ENCODE results near the gene KRTAP12-3. TPM values are rescaled to one million over a fixed set of nuclear protein-coding genes. Genes with fewer than 3 reads are reported as not detected.
A peak's percentile ranks its signal among the peaks of the same experiment; 100 is the strongest.
"Not testable (repeated sequence)": the region's sequence is repeated elsewhere in the genome, so short reads cannot be mapped to it uniquely, and the experiment has no call there.

Gene KRTAP12-3
- total RNA-seq, 1 experiment from 2014 or later, result not detected

GRCh38 chr21:44650265-44650972 lies 7.3 kb upstream of the KRTAP12-3 start:
- DNase-seq (ENCODE audit: low read depth), result no peak

DNA sequence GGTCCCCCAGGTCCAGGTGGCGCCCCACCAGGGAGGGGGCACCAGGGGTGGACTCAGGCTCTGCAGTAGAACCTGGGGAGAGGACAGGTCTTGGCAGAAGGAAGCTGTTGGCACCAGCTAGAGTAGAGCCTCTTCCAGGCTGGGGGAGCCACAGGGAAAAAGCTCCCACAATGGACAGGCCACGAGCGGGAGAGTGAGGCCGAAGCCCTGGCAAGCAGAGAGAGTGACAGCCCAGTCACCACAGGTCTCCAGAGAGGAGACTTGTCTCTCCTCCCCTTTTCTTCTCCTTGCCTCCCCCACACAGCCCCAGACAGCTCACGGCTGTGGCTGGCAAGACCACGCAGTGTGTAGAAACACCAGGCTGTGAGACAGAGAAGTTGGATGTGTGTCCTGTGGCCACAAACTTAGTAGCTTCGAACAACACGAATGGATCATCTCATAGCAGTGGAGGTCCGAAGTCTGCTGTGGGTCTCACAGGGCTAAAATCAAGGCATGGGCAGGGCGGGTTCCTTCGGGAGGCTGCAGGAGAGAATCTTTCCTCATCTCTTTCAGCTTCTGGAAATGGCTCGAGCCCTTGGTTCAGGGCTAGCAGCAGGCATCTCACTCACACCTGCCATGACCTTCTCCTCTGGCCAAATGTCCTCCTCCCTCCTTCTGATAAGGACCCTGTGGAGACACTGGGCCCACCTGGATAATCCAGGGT lies 6.6 kb upstream of the KRTAP12-3 start:
- no peak for DNase-seq (ENCODE audit: low read depth)

GRCh38 chr21:44653123-44653522 lies 4.6 kb upstream of the KRTAP12-3 start:
- peak; percentile 24 for DNase-seq (ENCODE audit: low read depth)

GRCh38 chr21:44653656-44654575 lies 3.8 kb upstream of the KRTAP12-3 start:
- no peak for DNase-seq (ENCODE audit: low read depth)

GRCh38 chr21:44654576-44655175 lies 3.1 kb upstream of the KRTAP12-3 start, which contains the start of gene KRTAP12-4:
KRTAP12-4 (minus strand) TSS chr21:44654659; CDS start chr21:44654614, 45 bp downstream.
- no peak for DNase-seq (ENCODE audit: low read depth)

DNA sequence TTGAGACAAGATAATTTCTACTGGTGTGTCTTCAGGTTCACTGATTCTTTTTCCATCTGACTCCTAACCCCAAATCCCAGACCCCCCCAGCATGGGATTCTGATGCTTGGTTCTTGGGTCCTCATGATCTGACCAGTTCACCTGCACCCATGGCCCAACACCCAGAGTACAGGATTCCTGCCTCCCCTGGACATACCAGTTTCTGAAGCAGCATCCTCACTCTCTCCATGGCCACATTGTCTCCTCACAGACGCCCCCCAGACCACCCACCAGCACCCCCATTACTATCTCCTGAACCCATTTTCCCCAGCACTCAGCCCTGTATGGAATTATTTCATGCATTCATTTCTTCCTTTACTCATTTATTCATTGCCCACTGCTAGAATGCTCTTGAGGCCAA lies 864 bp upstream of the KRTAP12-3 start:
- DNase-seq (ENCODE audit: low read depth), result no peak

GRCh38 chr21:44658541-44658910 lies 794 bp downstream of the KRTAP12-3 start:
- no peak for DNase-seq (ENCODE audit: low read depth)

DNA sequence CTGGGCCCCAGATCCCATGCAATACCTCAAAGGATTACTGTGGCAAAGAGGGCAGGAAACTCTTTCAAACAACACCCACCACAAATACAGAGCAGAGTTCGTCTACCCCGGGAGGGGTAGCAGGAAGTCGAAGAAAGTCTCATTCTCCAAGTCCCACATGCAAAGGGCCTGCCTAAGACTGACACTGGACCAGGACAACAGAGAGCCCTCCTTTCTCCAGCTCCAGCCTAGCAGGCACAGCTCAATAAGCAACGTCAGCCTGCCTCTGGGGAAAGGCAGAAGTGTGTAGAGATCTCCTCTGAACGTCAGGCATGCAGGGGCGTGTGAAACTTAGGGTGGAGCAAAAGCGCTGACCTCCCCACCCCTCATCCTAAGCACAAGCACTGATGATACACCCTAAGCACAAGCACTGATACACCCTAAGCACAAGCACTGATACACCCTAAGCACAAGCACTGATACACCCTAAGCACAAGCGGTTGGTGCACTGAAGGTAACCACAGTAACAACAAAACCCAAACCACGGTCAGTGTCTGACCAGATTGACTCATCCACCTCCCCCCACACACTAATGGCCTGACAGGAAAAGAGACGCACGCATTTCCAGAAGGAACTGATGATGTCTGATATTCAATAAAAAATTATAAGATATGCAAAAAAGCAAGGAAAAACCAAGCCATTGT lies 1.3 kb downstream of the KRTAP12-3 start:
- no peak for DNase-seq (ENCODE audit: low read depth)

- not testable (repeated sequence) for DNase-seq (ENCODE audit: low read depth)
These were observed 3.8 kb downstream of the KRTAP12-3 start for GRCh38 chr21:44661567-44661966.

DNA sequence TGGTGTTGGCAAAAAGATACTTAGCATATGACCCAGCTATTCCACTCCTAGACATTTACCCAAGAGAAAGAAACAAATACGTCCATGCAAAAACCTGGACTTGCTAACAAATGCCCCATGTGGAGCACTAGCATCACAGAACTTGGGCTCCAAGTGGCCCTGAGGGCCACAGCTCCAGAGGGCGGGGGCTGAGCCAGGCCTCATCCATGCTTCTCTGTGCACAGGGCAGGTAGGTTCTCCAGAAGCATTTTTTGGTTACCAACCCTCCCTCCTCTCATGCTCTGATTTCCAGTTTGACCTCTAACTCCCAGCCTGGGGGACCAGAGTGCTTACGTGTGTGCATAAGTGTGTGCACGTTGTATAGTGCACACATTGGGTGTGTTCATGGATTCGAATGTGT lies 7.0 kb downstream of the KRTAP12-3 start:
- DNase-seq (ENCODE audit: low read depth), result no peak

DNA sequence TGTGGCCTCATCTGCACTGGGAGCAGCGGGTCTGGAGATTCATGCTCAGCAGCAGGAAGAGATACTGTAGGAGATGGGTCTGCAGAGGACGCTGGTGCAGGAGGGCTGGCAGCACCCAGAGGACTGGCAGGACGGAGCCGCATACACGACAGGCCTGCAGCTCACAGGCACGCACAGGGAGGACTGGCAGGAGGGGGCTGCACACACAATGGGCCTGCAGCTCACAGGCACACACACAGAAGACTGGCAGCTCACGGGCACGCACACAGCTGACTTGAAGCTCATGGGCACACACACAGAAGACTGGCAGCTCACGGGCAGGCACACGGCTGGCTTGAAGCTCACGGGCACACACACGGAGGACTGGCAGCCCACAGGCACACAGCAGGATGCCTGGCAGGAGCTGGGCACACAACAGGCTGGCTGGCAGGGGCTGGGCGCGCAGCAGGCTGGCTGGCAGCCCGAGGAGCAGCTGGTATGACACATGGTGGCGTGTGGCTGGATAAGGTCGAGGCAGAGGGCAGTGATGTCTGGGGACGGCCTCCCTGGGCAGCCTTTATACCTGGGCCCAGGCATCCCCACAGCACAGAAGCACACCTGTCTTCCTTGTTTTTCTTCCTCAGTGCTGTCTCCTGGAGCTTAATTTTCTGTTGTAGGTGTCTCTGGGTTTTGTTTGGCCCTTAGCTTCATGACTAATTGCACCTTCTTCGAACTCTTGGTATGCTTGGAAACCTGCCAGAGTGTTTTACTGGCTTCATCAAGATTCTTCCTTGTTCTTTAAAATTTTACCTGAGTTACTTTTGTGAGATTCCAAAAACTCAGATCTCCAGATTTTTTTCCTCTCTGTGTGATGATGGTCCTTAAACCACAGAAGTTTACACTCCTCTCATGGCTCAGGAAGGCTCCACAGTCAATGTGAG lies 8.9 kb downstream of the KRTAP12-3 start, which contains the start of gene KRTAP12-2:
TSS of gene KRTAP12-2 (minus strand) at position 527 of the 920 bp plus-strand sequence. CDS start at position 486, 41 bp downstream.
- no peak for DNase-seq (ENCODE audit: low read depth)

- DNase-seq (ENCODE audit: low read depth), result no peak
These were observed 9.9 kb downstream of the KRTAP12-3 start for GRCh38 chr21:44667612-44668011.

DNA sequence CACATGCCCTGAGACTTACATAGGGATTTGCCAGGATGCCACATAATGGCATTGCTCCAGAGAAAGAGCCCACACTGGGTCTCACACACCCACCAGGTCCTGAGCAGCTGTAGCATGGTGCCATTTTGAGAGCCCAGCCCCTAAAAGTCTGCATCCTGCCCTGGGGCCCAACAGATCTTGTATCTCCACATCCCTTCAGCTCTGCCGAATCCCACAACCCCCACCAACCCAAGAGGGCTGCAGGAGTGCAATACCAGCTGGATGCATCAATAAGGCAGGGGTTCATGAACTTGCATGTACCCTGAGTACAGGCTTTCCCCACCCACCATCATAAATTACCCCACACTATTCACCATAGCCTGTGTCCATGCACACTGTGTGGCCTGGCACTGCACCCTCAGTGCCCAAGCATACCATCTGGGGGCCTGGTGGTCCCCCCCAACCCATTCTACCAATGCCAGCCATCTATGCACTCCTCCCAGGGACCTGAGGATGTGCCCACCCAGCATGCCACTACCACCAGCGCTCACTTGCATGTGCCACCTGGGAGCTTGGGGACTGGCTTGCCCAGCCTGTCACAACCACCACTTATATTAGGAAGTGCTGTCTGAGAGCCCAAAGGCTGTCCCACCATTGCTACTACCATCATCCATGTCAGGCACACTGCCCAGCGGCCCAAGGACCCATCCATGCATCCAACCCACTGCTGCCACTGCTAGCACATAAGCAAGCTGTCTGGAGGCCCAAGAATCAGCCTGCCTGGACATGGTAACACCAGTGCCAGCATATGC lies 13.1 kb downstream of the KRTAP12-3 start:
- DNase-seq (ENCODE audit: low read depth), result no peak

DNA sequence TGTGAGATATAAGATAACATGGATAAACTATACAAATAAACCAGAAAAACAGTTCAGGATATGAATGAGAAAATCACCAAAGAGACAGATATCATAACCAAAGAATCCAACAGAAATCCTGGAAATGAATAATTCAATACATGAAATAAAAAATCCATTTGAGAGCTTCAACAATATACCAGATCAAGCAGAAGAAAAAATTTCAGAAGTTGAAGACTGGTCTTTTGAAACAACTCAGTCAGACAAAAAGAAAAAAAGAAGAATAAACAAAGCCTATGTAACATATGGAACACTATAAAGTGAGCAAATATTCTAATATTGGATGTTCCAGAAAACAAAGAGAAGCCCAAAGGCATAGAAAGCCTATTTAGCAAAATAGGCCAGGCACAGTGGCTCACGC lies 14.2 kb downstream of the KRTAP12-3 start:
- DNase-seq (ENCODE audit: low read depth), result no peak

GRCh38 chr21:44677881-44678280 lies 20.1 kb downstream of the KRTAP12-3 start:
- DNase-seq (ENCODE audit: low read depth), result no peak

DNA sequence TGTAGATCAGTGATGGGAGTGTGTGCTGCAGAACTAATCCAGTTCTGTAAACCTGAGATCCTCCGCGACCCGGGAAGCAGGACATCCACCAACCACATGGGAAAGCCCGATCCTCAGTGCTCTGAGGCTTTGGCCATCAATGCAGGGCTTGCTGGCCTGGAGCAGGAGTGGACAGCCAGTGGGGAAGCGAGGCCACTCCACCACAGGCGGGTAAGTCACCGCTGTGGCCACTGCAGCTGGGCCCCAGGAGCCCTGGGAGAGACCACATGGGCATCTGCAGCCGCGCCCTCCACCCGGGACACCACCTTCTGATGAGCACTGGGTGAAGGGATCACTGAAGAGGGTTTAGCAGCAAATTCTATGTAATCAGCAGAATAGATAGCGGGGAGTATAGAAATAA lies 23.4 kb downstream of the KRTAP12-3 start:
- DNase-seq (ENCODE audit: low read depth), result no peak

DNA sequence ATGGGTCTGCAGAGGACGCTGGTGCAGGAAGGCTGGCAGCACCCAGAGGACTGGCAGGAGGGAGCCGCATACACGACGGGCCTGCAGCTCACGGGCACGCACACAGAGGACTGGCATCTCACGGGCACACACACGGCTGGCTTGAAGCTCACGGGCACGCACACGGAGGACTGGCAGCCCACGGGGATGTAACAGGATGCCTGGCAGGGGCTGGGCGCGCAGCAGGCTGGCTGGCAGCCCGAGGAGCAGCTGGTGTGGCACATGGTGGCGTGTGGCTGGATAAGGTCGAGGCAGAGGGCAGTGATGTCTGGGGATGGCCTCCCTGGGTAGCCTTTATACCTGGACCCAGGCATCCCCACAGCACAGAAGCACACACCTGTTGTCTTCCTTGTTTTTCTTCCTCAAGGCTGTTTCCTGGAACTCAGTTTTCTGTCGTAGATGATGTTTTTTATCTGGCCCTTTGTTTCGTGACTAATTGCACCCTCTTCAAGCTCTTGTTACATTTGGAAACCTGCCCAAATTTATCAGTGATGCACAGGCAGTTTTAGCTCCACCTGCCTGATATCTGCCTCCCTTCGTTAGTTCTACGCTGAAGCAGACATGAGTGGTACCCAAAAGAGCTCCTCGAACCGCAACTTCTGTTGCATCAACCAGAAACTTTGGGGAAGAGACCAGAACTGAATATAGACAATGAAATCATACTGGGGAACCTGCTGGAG lies 24.3 kb downstream of the KRTAP12-3 start, which contains the start of gene KRTAP12-1:
TSS of gene KRTAP12-1 (minus strand) at position 303 of the 719 bp plus-strand sequence. CDS start at position 263, 40 bp downstream.
- DNase-seq (ENCODE audit: low read depth), result no peak
